Neural crest cell (in vitro differentiated cells): ENCODE measurements around the gene STIP1. TPM values are rescaled to one million over a fixed set of nuclear protein-coding genes. Genes with fewer than 3 reads are reported as not detected.
A peak's percentile ranks its signal among the peaks of the same experiment; 100 is the strongest.

ENCODE experiments used
- DNase-seq: peaks from one replicate; pipeline ENCODE4 v3.0.0; 2021; ENCODE audit warnings: low read depth, mixed read lengths, low spot score
- H3K27ac Mint-ChIP-seq: one replicate; pipeline ENCODE4 v1.8.0; 2021; ENCODE audit warnings: mild to moderate bottlenecking, mixed read lengths; ENCODE audit not compliant: unreplicated experiment
- H3K27me3 Mint-ChIP-seq: 2 replicates; pipeline ENCODE4 v1.8.0; 2021; ENCODE audit warnings: low read depth, mild to moderate bottlenecking, mixed read lengths
- H3K36me3 Mint-ChIP-seq: 2 replicates; pipeline ENCODE4 v1.8.0; 2021; ENCODE audit warnings: low read depth, mild to moderate bottlenecking, mixed read lengths
- H3K4me1 Mint-ChIP-seq: 2 replicates; pipeline ENCODE4 v1.8.0; 2021; ENCODE audit warnings: mixed read lengths
- H3K4me3 Mint-ChIP-seq: one replicate; pipeline ENCODE4 v1.8.0; 2021; ENCODE audit warnings: mild to moderate bottlenecking, mixed read lengths
- H3K9me3 Mint-ChIP-seq: 2 replicates; pipeline ENCODE4 v1.8.0; 2021; ENCODE audit warnings: mixed read lengths
- total RNA-seq: library from RNA; stranded (reverse); gene quantifications from 2 replicates; pipeline ENCODE4 v1.2.1, GENCODE V29; 2021
- TF ChIP-seq, protein P1 (sequence below): fragments of 200-600 bp; sonication (generic); conservative IDR thresholded peaks from 2 replicates; pipeline ENCODE4 v1.5.0; 2021; ENCODE audit warnings: antibody characterized with exemption, mild to moderate bottlenecking

Gene STIP1
- total RNA-seq, 1 donor from 2014 or later: 296 TPM

DNA sequence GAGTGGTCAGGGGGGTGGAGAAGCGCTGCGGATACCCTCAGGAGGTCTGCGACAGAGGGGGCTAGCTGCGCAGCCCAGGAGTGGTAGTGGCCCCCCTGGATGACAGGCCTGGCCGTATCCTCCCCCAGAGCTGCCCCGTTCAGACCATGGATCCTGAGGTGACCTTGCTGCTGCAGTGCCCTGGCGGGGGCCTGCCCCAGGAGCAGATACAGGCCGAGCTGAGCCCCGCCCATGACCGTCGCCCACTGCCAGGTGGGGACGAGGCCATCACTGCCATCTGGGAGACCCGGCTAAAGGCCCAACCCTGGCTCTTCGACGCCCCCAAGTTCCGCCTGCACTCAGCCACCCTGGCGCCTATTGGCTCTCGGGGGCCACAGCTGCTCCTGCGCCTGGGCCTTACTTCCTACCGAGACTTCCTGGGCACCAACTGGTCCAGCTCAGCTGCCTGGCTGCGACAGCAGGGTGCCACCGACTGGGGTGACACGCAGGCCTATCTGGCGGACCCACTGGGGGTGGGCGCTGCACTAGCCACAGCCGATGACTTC, 40.6 kb downstream of the STIP1 start:
- DNase-seq: no peak
- TF ChIP-seq, protein P1, sequence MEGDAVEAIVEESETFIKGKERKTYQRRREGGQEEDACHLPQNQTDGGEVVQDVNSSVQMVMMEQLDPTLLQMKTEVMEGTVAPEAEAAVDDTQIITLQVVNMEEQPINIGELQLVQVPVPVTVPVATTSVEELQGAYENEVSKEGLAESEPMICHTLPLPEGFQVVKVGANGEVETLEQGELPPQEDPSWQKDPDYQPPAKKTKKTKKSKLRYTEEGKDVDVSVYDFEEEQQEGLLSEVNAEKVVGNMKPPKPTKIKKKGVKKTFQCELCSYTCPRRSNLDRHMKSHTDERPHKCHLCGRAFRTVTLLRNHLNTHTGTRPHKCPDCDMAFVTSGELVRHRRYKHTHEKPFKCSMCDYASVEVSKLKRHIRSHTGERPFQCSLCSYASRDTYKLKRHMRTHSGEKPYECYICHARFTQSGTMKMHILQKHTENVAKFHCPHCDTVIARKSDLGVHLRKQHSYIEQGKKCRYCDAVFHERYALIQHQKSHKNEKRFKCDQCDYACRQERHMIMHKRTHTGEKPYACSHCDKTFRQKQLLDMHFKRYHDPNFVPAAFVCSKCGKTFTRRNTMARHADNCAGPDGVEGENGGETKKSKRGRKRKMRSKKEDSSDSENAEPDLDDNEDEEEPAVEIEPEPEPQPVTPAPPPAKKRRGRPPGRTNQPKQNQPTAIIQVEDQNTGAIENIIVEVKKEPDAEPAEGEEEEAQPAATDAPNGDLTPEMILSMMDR: no peak
- H3K4me3 Mint-ChIP-seq: peak overlapping the region; percentile 91
- peaks cover 33% of the 10 kb centered on the region for H3K4me1 Mint-ChIP-seq
- no peaks in the 10 kb centered on the region for H3K27me3 Mint-ChIP-seq
- H3K27ac Mint-ChIP-seq: no peak overlapping the region
- no peaks in the 10 kb centered on the region for H3K9me3 Mint-ChIP-seq
- no peaks in the 10 kb centered on the region for H3K36me3 Mint-ChIP-seq

DNA sequence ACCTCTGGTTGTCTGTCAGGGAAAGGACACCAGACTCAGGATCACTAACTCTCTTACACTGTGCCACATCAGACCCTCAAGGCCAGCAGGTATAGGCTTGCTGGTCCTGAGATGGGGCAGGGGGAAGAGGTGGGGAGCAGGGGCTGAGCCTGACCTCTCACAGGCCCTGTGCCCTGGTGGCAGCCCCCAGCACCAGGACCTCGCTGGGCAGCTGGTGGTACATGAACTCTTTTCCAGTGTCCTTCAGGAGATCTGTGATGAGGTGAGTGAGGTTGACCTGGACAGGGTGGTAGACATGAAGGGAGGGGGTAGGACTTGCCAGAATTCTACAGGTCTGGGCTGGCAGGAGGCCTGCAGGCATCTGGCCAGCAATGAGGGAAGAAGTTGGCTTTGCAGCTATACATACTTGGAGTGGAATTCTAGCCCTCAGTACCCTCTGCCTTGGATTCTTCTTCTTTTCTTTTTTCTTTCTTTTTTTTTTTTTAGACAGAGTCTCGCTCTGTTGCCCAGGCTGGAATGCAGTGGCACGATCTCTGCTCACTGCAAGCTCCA, 41.5 kb downstream of the STIP1 start:
- H3K27me3 Mint-ChIP-seq: no peaks in the 10 kb centered on the region
- H3K27ac Mint-ChIP-seq: no peak overlapping the region
- TF ChIP-seq, protein P1: no peak
- H3K4me3 Mint-ChIP-seq: peak overlapping the region; percentile 91
- no peaks in the 10 kb centered on the region for H3K36me3 Mint-ChIP-seq
- H3K4me1 Mint-ChIP-seq: peaks cover 37% of the 10 kb centered on the region
- H3K9me3 Mint-ChIP-seq: no peaks in the 10 kb centered on the region
- no peak for DNase-seq

DNA sequence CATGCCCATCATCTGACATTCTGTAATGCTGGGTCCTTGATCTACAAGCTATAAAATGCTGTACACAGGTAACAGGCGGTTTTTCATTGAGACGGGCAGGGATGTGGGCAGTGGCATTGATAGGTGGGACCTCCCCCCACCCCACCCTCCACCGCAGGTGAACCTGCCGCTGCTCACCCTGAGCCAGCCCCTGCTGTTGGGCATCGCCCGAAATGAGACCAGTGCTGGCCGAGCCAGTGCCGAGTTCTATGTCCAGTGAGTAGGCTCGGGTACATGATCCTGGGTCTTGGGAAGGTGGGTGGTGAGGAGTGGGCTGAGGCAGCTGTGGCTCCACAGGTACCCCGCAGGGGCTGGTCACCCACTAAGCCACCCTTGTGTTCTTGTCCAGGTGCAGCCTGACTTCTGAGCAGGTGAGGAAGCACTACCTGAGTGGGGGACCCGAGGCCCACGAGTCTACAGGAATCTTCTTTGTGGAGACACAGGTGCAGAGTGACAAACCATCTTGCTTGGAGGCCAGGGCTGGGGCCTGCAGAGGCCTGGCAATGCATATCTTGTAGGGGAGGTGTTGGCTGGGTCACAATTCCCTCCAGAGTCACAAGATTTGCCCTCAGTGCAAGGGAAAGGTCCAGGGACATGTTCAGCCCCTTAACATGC, 43.2 kb downstream of the STIP1 start:
- no peaks in the 10 kb centered on the region for H3K36me3 Mint-ChIP-seq
- no peak for DNase-seq
- no peaks in the 10 kb centered on the region for H3K27me3 Mint-ChIP-seq
- no peaks in the 10 kb centered on the region for H3K9me3 Mint-ChIP-seq
- TF ChIP-seq, protein P1: no peak
- H3K4me1 Mint-ChIP-seq: peaks cover 37% of the 10 kb centered on the region
- peak overlapping the region; percentile 93 for H3K4me3 Mint-ChIP-seq
- no peak overlapping the region for H3K27ac Mint-ChIP-seq

DNA sequence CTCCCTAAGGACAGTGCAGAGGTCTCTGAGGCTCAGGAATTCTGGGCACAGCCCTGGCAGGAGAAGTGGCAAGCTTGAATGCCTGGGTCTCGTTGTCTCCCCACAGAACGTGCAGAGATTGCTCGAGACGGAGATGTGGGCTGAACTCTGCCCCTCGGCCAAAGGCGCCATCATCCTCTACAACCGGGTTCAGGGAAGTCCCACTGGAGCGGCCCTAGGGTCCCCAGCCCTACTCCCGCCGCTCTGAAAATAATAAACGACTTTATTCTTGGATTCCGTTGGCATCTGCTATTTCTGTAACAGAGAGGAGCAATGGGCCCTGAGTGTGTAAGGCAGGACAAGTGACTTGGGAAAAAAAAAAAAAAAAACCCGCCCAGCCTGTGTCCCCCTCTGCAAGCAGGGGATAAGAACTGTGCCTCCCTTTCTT, 43.8 kb downstream of the STIP1 start:
- TF ChIP-seq, protein P1: no peak
- no peak overlapping the region for H3K27ac Mint-ChIP-seq

GRCh38 chr11:64230171-64230984, 44.4 kb downstream of the STIP1 start, which contains the start of gene DNAJC4:
DNAJC4 (plus strand) TSS chr11:64230548; CDS start chr11:64230855, 307 bp downstream.
- Mint-ChIP-seq H3K27me3 (no peaks in the 10 kb centered on the region), H3K36me3 (no peaks in the 10 kb centered on the region), H3K27ac (peak within 1 kb of the TSS; percentile 57), H3K4me1 (peaks cover 36% of the 10 kb centered on the region), H3K4me3 (peak within 1 kb of the TSS; percentile 93), H3K9me3 (no peaks in the 10 kb centered on the region)
- peak; percentile 84 for DNase-seq
- TF ChIP-seq, protein P1: no peak

More for the DNA sequence above, 43.8 kb downstream of the STIP1 start:
- Mint-ChIP-seq H3K4me1 (peaks cover 37% of the 10 kb centered on the region), H3K9me3 (no peaks in the 10 kb centered on the region), H3K4me3 (peak overlapping the region; percentile 93), H3K27me3 (no peaks in the 10 kb centered on the region), H3K36me3 (no peaks in the 10 kb centered on the region)
- DNase-seq: no peak
